Measurements from ENCODE around the gene PADI3.

PADI3 gene

GRCh38 chr1:17243274-17243673 is 5.6 kb upstream of the PADI3 start:
- no peak for DNase-seq

GRCh38 chr1:17244821-17245740 is 3.8 kb upstream of the PADI3 start:
- no peak for DNase-seq

- DNase-seq: no peak
These were observed 3.0 kb upstream of the PADI3 start for GRCh38 chr1:17245816-17246325.

GRCh38 chr1:17246971-17247370 is 1.9 kb upstream of the PADI3 start:
- DNase-seq: no peak

GRCh38 chr1:17250601-17251000 is 1.7 kb downstream of the PADI3 start:
- DNase-seq: no peak

GRCh38 chr1:17251246-17251645 is 2.3 kb downstream of the PADI3 start:
- no peak for DNase-seq

- DNase-seq: no peak
These were observed 2.9 kb downstream of the PADI3 start for GRCh38 chr1:17251701-17252376.

GRCh38 chr1:17255336-17255735 is 6.4 kb downstream of the PADI3 start:
- DNase-seq: no peak

GRCh38 chr1:17258116-17258757 is 9.3 kb downstream of the PADI3 start:
- DNase-seq: no peak

- DNase-seq: no peak
These were observed 9.8 kb downstream of the PADI3 start for GRCh38 chr1:17258758-17259130.

GRCh38 chr1:17259233-17259873 is 10.5 kb downstream of the PADI3 start:
- no peak for DNase-seq

GRCh38 chr1:17260264-17260663 is 11.4 kb downstream of the PADI3 start:
- DNase-seq: no peak

- DNase-seq: no peak
These were observed 11.8 kb downstream of the PADI3 start for GRCh38 chr1:17260738-17261137.

- DNase-seq: no peak
These were observed 15.0 kb downstream of the PADI3 start for GRCh38 chr1:17263936-17264335.

GRCh38 chr1:17264470-17264869 is 15.6 kb downstream of the PADI3 start:
- DNase-seq: no peak

- DNase-seq: no peak
These were observed 16.3 kb downstream of the PADI3 start for GRCh38 chr1:17265162-17265561.

- no peak for DNase-seq
These were observed 17.1 kb downstream of the PADI3 start for GRCh38 chr1:17265950-17266349.

GRCh38 chr1:17270891-17271765 is 22.2 kb downstream of the PADI3 start:
- DNase-seq: no peak

- DNase-seq: no peak
These were observed 23.2 kb downstream of the PADI3 start for GRCh38 chr1:17272066-17272465.

- no peak for DNase-seq
These were observed 23.7 kb downstream of the PADI3 start for GRCh38 chr1:17272646-17273045.

- no peak for DNase-seq
These were observed 24.2 kb downstream of the PADI3 start for GRCh38 chr1:17273096-17273495.

Measured in effector CD8-positive, alpha-beta T cell (primary cell).